ENCODE measurements around the gene ZBTB7B. TPM values are rescaled to one million over a fixed set of nuclear protein-coding genes. Genes with fewer than 3 reads are reported as not detected.

ZBTB7B gene
- polyA plus RNA-seq, 6 donors from 2014 or later = 2.2 to 5.5 (median 2.7) TPM; not detected in 1

DNA sequence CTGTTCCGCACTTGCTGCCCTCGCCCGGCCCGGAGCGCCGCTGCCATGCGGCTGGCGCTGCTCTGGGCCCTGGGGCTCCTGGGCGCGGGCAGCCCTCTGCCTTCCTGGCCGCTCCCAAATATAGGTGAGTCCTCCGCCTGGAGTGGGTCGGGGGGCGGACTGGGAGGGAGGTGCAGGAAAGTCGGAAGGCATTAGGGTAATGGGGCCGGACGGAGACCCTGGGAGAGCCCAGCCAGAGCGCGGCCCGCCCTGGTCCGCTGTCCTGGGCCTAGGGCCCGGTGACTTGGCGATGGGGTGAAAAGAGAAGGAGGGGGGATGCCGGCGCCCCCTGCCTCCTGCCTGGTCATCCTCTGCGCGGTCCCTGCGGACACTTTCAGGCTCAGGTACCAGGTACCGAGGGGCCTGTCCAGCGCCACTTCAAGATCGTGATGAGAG lies 48.8 kb downstream of the ZBTB7B start:
- no peak for DNase-seq
- H3K27ac Mint-ChIP-seq = peak overlapping the region in 1 of 6 donors; percentile 37
- no peaks in the 10 kb centered on the region for H3K9me3 Mint-ChIP-seq
- no peaks in the 10 kb centered on the region for H3K36me3 Mint-ChIP-seq
- peaks cover 0 to 6% (median 0%) of the 10 kb centered on the region in 3 donors for H3K27me3 Mint-ChIP-seq
- peak in 1 of 2 donors; percentile 1 for ATAC-seq (ENCODE audit: low read depth in 2 of 2)
- H3K4me1 Mint-ChIP-seq = peaks cover 17 to 29% (median 28%) of the 10 kb centered on the region in 3 donors
- H3K4me3 Mint-ChIP-seq = peak overlapping the region; percentile 75 to 94 (median 86)

DNA sequence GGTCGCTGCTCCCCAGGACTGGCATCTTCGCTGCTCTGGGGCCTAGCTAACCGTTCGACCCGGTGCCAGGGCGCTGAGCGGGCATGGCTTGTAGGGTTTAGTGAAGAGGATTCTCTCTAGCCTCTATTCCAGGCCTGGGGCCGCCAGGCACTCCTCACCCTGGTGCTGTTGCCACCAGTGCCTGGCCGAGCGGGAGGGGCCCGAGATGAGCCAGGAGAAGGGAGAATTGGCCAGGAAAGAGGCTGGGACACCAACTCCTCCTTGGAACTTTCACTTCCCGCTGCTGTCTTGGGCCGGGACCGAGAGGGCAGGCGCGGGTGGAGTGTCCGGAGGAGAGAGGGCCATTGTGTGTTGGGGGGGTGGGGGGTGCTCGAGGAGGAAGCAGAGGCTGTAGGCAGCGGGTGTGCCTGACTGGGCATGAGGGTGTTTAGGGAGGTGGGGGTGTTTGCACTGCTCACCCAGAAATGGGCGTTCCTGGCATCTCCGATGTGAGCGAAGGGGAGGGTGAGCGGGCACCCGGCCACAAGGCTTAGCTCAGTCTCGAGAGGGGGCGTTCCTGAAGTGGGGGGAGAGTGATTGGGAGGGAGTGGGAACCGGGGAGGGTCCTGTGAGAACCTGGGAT lies 49.3 kb downstream of the ZBTB7B start:
- Mint-ChIP-seq H3K27ac (peak overlapping the region in 4 of 6 donors; percentile 37 to 86 (median 81)), H3K9me3 (no peaks in the 10 kb centered on the region), H3K27me3 (peaks cover 0 to 4% (median 0%) of the 10 kb centered on the region in 3 donors), H3K4me3 (peak overlapping the region; percentile 75 to 94 (median 86)), H3K36me3 (no peaks in the 10 kb centered on the region), H3K4me1 (peaks cover 17 to 29% (median 28%) of the 10 kb centered on the region in 3 donors)
- peak; percentile 52 for ATAC-seq (ENCODE audit: low read depth in 2 of 2)
- peak; percentile 48 for DNase-seq

DNA sequence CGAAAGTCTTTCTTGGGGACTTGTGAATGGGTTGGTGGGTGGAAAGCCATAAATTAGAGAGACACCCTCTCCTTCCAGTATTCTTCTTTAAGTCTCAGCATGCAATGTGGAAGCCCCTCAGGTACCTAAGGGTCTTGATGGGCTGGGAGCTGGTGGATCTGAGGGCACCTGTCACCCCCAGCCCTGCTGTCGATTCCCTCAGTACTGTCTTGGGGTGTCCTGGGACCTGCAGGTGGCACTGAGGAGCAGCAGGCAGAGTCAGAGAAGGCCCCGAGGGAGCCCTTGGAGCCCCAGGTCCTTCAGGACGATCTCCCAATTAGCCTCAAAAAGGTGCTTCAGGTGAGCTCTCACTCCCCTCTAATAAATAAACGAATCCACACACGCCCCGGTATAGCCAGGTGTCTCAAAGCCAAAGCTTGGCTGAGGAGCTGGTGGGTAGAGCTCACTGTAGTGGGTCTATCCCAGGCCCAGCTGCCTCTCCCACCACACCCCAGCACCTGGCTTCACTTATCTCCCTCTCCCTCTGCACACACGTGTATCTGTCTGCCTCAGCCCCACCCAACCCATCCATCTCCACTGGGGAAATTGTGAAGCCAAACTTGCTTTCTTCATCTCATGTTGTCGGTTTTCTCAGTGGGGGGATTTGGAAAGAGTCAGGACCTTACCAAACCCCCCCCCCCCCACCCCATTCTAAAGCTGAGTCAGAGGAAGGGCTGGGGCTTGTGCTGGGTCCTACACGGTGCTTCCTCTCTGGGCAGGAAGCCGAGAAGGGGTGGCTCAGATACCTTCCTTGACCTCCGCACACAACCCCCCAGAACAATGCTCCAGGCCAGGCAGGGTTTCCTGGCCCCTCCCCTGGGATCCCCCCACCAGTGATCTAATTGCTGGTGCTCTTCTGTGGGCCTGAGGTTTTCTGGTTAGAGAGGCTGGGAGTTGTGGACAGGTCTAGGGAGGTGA lies 50.1 kb downstream of the ZBTB7B start:
- H3K4me1 Mint-ChIP-seq = peaks cover 17 to 29% (median 28%) of the 10 kb centered on the region in 3 donors
- H3K27me3 Mint-ChIP-seq = no peaks in the 10 kb centered on the region
- peak overlapping the region; percentile 75 to 94 (median 86) for H3K4me3 Mint-ChIP-seq
- ATAC-seq (ENCODE audit: low read depth in 2 of 2) (peak; percentile 19 to 20), DNase-seq (no peak)
- H3K36me3 Mint-ChIP-seq = no peaks in the 10 kb centered on the region
- H3K9me3 Mint-ChIP-seq = no peaks in the 10 kb centered on the region
- peak overlapping the region in 3 of 6 donors; percentile 10 to 54 (median 50) for H3K27ac Mint-ChIP-seq

DNA sequence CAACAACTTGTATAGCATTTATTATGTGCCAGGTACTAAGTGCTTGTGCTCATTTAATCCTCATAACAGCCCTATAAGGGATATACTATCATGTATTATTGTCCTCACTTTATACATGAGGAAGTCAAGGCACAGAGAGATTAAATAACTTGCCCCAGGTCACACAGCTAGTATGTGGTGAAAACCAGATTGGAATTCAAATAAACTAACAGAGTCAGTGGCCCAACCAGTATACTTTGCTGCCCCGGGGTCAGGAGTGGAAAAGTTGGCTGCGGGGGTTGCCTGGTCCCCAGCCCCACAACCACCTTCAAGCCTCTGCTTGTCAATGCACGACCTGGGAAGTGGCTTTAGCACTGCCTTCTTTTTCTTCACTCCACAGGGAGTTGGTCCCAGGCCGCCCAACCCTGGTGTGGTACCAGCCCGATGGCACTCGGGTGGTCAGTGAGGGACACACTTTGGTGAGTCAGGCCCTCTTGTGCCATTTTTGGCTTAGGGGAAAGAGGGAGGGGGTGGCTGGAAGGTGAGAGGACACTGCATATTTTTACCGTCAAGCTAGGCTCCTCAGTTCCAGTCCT lies 51.0 kb downstream of the ZBTB7B start:
- H3K27me3 Mint-ChIP-seq = no peaks in the 10 kb centered on the region
- H3K36me3 Mint-ChIP-seq = no peaks in the 10 kb centered on the region
- H3K27ac Mint-ChIP-seq = no peak overlapping the region
- DNase-seq = no peak
- H3K4me3 Mint-ChIP-seq = peak overlapping the region in 6 of 8 donors; percentile 47 to 88 (median 71)
- ATAC-seq (ENCODE audit: low read depth in 2 of 2) = no peak
- no peaks in the 10 kb centered on the region for H3K9me3 Mint-ChIP-seq
- peaks cover 17 to 29% (median 28%) of the 10 kb centered on the region in 3 donors for H3K4me1 Mint-ChIP-seq

DNA sequence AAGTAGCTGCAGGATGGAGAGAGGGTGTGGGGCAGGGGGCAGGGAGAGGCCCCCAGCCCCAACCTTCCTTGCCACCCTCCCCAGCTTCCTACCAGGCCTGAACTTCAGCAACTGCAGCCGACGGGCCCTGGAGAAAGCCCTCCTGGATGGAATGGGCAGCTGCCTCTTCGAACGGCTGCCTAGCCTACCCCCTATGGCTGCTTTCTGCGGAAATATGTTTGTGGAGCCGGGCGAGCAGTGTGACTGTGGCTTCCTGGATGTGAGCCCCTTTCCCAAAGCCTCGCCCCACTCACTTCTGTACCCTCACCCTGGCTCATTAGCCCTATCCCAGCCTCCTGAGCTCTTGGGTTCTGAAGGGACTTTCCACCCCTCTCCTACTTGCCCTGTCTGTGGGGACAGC lies 54.5 kb downstream of the ZBTB7B start:
- Mint-ChIP-seq H3K36me3 (no peaks in the 10 kb centered on the region), H3K4me3 (no peak overlapping the region), H3K27me3 (peaks cover 0 to 4% (median 0%) of the 10 kb centered on the region in 3 donors), H3K9me3 (no peaks in the 10 kb centered on the region), H3K27ac (no peak overlapping the region), H3K4me1 (peaks cover 20 to 22% (median 22%) of the 10 kb centered on the region in 3 donors)
- DNase-seq = no peak
- ATAC-seq (ENCODE audit: low read depth in 2 of 2) = no peak

DNA sequence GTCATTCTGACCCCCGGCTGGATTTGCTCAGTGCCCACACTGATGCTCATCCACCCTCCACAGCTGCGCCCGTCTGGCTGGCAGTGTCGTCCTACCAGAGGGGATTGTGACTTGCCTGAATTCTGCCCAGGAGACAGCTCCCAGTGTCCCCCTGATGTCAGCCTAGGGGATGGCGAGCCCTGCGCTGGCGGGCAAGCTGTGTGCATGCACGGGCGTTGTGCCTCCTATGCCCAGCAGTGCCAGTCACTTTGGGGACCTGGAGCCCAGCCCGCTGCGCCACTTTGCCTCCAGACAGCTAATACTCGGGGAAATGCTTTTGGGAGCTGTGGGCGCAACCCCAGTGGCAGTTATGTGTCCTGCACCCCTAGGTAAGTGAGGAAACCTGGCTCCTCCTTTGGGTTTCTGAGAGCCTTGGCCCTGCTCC lies 55.2 kb downstream of the ZBTB7B start:
- Mint-ChIP-seq H3K4me1 (peaks cover 19 to 21% (median 21%) of the 10 kb centered on the region in 3 donors), H3K9me3 (no peaks in the 10 kb centered on the region), H3K36me3 (no peaks in the 10 kb centered on the region), H3K27ac (no peak overlapping the region), H3K27me3 (peaks cover 0 to 4% (median 0%) of the 10 kb centered on the region in 3 donors), H3K4me3 (no peak overlapping the region)
- DNase-seq (no peak), ATAC-seq (ENCODE audit: low read depth in 2 of 2) (no peak)

DNA sequence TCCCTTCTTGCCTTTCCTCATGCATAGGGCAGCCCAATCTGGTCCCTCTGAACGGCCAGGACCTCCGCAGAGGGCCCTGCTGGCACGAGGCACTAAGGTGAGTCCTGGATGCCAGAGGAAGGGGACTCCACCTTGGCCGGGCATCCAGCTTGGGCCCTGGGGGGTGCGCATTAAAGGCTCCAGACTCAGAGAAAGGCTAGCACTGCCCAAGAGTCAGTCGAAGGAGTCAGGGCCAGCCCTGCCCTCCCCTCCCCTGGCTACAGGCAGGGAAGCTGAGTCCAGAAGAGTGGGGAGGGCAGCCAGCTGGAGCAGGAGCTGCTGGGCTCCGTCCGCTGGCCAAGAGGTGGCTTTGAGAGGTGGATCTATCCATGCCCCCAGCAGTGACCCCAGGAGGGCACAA lies 58.1 kb downstream of the ZBTB7B start:
- Mint-ChIP-seq H3K36me3 (no peaks in the 10 kb centered on the region), H3K4me1 (peaks cover 29 to 33% (median 31%) of the 10 kb centered on the region in 3 donors), H3K4me3 (no peak overlapping the region), H3K27me3 (peaks cover 0 to 4% (median 0%) of the 10 kb centered on the region in 3 donors), H3K27ac (peak overlapping the region in 1 of 6 donors; percentile 39), H3K9me3 (no peaks in the 10 kb centered on the region)
- DNase-seq (no peak), ATAC-seq (ENCODE audit: low read depth in 2 of 2) (no peak)

DNA sequence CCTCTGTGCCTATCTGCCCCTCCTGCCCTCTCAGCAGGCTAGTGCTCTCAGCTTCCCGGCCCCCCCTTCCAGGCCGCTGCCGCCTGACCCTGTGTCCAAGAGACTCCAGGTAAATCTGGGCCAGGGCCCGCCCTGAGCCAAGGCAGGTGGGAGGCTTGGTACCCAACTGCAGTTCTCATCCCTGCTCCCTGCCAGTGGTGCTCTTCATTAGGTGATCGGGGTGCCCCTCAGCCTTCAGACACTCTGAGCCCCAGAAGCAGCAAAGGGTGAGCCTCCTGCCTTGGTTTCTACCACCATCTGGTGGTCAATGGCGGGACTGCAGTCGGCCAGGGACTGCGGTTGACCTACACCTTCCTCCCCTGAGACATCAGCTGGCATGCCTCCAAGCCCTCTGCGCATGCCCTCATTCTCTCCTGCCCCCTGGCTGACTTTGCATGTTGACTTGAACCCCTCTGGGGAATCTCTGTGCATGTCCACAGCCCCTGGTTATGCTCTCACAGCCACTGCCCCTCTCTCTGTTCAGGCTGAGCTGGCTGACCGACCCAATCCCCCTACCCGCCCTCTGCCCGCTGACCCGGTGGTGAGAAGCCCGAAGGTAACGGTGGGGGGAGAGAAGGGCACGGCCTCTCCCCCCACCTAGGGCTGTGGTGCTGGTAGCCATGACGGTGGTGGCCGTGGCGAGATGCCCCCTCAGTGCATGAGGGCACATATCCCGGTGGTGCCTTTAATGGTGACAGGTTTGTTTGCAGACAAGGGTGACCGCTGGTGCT lies 59.0 kb downstream of the ZBTB7B start:
- peak overlapping the region; percentile 10 to 86 (median 74) for H3K4me3 Mint-ChIP-seq
- ATAC-seq (ENCODE audit: low read depth in 2 of 2) (peak; percentile 54 to 64), DNase-seq (peak; percentile 93)
- peaks cover 35 to 37% (median 35%) of the 10 kb centered on the region in 3 donors for H3K4me1 Mint-ChIP-seq
- peak overlapping the region in 3 of 6 donors; percentile 34 to 73 (median 58) for H3K27ac Mint-ChIP-seq
- peaks cover 0 to 2% of the 10 kb centered on the region in 2 donors for H3K36me3 Mint-ChIP-seq
- H3K27me3 Mint-ChIP-seq = peaks cover 0 to 4% (median 0%) of the 10 kb centered on the region in 3 donors
- H3K9me3 Mint-ChIP-seq = no peaks in the 10 kb centered on the region

DNA sequence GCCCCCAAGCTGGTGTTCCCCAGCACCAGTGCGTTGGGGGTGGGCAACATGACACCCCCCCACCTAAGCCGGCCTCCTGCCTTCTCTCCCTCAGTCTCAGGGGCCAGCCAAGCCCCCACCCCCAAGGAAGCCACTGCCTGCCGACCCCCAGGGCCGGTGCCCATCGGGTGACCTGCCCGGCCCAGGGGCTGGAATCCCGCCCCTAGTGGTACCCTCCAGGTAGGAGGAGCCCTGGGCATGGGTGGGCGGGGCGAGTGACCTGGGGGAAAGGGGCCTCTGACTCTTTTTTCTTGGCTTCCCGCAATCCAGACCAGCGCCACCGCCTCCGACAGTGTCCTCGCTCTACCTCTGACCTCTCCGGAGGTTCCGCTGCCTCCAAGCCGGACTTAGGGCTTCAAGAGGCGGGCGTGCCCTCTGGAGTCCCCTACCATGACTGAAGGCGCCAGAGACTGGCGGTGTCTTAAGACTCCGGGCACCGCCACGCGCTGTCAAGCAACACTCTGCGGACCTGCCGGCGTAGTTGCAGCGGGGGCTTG lies 59.6 kb downstream of the ZBTB7B start:
- Mint-ChIP-seq H3K36me3 (peaks cover 0 to 9% of the 10 kb centered on the region in 2 donors), H3K27ac (peak overlapping the region in 2 of 6 donors; percentile 54 to 62), H3K4me3 (peak overlapping the region in 6 of 8 donors; percentile 21 to 95 (median 82)), H3K27me3 (peaks cover 0 to 4% (median 0%) of the 10 kb centered on the region in 3 donors), H3K9me3 (no peaks in the 10 kb centered on the region), H3K4me1 (peaks cover 40 to 44% (median 42%) of the 10 kb centered on the region in 3 donors)
- no peak for DNase-seq
- ATAC-seq (ENCODE audit: low read depth in 2 of 2) = no peak

DNA sequence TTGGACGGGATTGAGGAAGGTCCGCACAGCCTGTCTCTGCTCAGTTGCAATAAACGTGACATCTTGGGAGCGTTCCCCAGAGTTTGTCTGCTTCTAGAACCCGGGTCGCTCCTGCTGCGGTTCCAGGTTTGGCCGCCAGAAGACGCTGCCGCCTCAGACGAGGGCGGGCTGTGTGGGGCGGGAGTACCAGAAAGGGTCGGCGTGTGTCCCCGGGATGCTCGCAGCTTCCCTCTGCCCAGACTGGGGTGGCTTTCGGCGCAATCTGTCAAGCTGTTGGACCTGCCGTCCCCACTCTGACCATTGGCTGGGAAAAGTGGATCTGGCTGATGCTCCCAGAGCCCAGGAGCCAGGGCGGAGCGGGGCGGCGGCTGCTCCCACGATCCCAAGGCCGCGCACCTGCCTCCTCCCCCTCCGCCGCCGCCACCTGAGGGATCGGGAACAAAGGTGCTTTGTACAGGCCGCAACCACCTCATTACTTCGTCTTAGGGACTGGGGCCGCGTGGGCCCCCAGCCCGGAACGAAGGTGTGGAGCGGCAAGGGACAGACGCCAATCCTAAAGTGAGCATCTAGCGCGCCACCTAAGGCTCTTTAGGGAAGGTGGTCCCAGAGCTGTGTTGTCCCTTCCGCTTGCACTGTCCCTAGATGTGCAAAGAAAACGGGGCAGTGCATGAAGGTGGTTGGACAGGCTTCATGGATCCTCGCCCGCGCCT lies 60.3 kb downstream of the ZBTB7B start:
- ATAC-seq (ENCODE audit: low read depth in 2 of 2) = peak; percentile 31
- peaks cover 42 to 47% (median 42%) of the 10 kb centered on the region in 3 donors for H3K4me1 Mint-ChIP-seq
- H3K27ac Mint-ChIP-seq = peak overlapping the region in 5 of 6 donors; percentile 48 to 95 (median 94)
- H3K36me3 Mint-ChIP-seq = peaks cover 0 to 11% of the 10 kb centered on the region in 2 donors
- H3K27me3 Mint-ChIP-seq = peaks cover 0 to 4% (median 0%) of the 10 kb centered on the region in 3 donors
- H3K9me3 Mint-ChIP-seq = no peaks in the 10 kb centered on the region
- peak overlapping the region; percentile 77 to 98 (median 94) for H3K4me3 Mint-ChIP-seq
- peak; percentile 65 for DNase-seq

DNA sequence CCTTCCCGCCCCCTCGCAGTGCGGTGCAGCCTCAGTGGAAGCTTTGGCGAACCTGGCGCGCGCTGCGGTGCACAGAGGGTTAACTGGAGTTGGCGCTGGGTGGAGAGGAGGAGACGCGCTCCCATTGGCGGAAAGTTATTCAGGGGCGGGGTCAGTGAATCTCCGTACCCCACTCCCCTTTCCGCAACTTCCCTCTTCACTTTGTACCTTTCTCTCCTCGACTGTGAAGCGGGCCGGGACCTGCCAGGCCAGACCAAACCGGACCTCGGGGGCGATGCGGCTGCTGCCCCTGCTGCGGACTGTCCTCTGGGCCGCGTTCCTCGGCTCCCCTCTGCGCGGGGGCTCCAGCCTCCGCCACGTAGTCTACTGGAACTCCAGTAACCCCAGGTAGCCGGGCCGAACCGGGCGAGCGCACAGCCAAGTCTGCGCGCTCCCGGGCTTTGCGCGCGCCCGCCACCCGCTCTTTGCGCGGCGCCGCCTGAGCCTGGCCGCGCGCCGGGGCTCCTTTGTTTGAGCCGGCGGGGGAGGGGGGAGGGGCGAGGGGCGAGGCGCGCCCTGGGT lies 61.0 kb downstream of the ZBTB7B start, which contains the start of gene EFNA4:
Gene EFNA4, plus strand, starts transcription at position 191 of the 561 bp plus-strand sequence. Its CDS starts 84 bp downstream, at position 275.
- H3K4me3 Mint-ChIP-seq = peak within 1 kb of the TSS; percentile 77 to 98 (median 94)
- H3K9me3 Mint-ChIP-seq = no peaks in the 10 kb centered on the region
- peak; percentile 86 for DNase-seq
- H3K4me1 Mint-ChIP-seq = peaks cover 42 to 47% (median 46%) of the 10 kb centered on the region in 3 donors
- peak within 1 kb of the TSS; percentile 68 to 95 (median 93) for H3K27ac Mint-ChIP-seq
- peaks cover 0 to 4% (median 0%) of the 10 kb centered on the region in 3 donors for H3K27me3 Mint-ChIP-seq
- ATAC-seq (ENCODE audit: low read depth in 2 of 2) = peak; percentile 85 to 87
- H3K36me3 Mint-ChIP-seq = peaks cover 0 to 11% of the 10 kb centered on the region in 2 donors

All from naive B cell (primary cell).